Left lobe of liver (tissue), 2 donors: ENCODE data around the gene RNF152. TPM values are rescaled to one million over a fixed set of nuclear protein-coding genes. Genes with fewer than 3 reads are reported as not detected.
"Not testable (repeated sequence)": the region's sequence is repeated elsewhere in the genome, so short reads cannot be mapped to it uniquely, and the experiment has no call there.

Experiments
- ATAC-seq: fragments of 200-7000 bp; cut with Tn5 transposase; one replicate; pipeline ENCODE4 v1.9.1; 2020; ENCODE audit warnings: mild to moderate bottlenecking, moderate library complexity
- DNase-seq: peaks from one replicate; pipeline ENCODE4 v3.0.0-alpha.2; 2020; ENCODE audit warnings: low spot score
- total RNA-seq: library from RNA; stranded (reverse); gene quantifications from one replicate; pipeline ENCODE4 v1.2.1, GENCODE V29; 2021
- donor health status: DM: no; HTN: no; CAD: no; lungs with moderate emphysema.
- donor health status: DM: no; HTN: yes; CAD: no.

Gene RNF152
- total RNA-seq, 1 donor from 2014 or later, result 102 TPM

DNA sequence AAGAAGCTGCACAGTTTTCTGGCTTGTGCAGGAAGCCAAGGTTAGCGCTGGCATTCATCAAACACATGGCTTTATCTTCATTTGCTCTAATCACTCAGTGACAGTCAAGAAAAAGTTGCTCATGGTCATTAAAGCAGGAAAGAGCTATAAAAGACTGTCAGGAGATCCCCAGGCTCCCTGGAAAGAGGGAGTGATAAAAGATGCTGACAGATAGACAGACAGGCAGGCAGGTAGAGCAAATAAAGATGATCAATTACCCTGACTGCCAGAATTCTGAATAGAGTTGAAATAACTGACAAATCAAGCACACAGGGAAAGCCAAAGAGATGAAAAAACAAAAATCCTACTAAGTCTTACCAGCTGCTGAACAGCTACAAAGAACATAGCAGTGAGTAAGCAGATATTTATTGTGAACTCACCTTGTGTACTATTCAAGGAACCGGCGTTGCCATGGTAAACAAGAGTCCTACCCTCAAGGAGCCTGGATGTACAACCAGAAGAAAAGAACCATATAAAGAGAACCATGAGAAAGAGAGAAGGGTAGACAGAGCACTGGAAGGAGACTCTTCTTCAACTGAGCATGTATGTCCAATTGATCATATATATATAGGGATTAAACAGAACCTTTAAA, 68.0 kb downstream of the RNF152 start:
- ATAC-seq (no peak), DNase-seq (no peak)

- DNase-seq, result peak; percentile 62
- peak; percentile 68 for ATAC-seq
These were observed 69.2 kb downstream of the RNF152 start for GRCh38 chr18:61823595-61823994.

DNA sequence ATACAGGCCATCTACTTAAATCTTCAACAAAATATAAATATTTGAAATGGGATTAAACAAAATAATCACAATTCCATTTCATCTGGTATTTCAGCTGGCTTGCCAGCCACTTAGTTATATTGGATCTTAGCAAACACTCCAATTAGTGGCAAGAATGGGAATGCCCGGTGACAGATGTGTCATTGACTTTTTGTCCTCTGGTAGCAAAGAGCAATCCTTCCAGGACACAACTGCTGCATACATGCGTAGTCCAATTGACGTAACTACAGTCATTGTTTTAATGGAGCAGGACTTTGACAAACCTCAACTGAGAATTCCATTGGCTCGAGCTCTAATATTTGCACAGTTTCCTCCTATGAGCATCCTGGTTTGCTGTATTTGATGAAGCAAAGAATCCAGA, 69.9 kb downstream of the RNF152 start:
- DNase-seq (peak; percentile 72), ATAC-seq (peak; percentile 78)

- ATAC-seq, result no peak
These were observed 71.1 kb downstream of the RNF152 start for GRCh38 chr18:61821748-61822147.

DNA sequence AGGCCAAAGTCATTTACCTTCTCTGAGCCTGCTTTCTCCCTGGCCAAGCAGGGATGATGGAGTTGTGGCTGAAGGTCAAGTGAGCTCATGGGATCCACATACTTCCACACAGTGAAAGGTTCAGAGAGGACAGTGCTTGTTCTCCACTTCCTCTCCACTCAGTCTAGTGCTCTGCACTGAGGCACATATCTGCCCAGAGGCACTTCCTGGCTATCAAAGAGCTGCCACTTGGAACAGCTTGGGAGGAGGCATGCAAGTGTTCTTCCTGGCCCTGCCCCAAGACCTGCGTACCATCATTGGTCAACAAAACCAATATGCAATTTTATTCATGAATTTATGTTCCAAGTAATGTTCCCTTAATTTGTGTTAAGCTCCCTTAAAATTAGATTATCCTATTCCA, 71.9 kb downstream of the RNF152 start:
- ATAC-seq (peak; percentile 3), DNase-seq (no peak)

More at GRCh38 chr18:61821748-61822147, 71.1 kb downstream of the RNF152 start:
- DNase-seq, result no peak

DNA sequence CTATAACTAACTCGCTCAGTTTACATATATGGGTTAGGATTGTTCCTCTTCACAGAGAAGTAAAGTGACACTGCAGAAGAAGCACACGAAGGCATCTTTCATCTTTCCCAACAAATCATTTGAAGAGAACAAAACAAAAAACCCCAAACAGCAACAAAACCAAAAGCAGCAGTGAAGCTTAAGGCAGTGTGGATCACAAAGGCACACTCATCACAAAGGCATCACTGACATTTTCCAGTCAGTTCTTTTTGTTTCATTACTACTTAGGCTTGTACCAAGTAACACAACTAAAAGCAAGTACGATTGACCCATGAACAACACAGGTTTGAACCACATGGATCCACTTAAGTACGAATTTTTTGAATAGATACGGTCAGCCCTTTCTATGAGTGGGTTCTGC, 75.7 kb downstream of the RNF152 start:
- DNase-seq (no peak), ATAC-seq (no peak)

GRCh38 chr18:61815885-61816470, 76.8 kb downstream of the RNF152 start:
- ATAC-seq (peak; percentile 8), DNase-seq (no peak)

DNA sequence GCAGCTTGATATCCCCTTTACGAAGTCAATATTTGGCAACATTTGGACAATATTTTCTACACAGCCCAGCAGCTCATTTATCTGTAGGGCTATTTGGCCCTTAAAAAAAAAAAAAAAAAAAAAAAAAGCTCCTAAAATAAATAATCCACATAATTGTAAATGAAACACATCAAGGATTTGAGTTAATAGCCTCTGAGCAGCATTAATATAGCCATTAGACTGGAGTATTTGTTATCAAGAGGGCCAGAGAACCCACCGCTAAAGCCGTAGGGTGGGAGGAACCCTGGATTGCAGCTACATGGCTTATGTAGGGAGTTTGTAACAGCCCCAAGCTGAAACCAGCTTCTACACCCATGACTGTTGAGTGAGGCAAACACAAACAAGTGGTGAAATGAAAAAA, 84.5 kb downstream of the RNF152 start:
- ATAC-seq (peak; percentile 6), DNase-seq (no peak)

DNA sequence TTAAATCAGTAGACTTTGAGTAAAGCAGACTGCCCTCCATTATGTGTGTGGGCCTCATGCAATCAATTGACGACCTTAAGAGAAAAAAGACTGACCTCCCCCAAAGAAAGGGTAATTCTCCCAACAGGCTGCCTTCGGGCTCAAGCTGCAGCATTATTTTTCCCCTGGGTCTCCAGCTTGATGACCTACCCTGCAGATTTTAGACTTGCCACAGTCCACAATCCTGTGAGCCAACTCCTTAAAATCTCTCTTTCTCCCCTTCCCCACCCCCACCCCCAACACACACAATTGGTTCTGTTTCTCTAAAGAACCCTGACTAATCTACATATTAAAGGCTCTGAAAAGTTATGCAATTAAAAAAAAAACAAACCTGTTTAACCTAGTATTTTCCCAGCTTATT, 89.4 kb downstream of the RNF152 start:
- DNase-seq, result no peak

DNA sequence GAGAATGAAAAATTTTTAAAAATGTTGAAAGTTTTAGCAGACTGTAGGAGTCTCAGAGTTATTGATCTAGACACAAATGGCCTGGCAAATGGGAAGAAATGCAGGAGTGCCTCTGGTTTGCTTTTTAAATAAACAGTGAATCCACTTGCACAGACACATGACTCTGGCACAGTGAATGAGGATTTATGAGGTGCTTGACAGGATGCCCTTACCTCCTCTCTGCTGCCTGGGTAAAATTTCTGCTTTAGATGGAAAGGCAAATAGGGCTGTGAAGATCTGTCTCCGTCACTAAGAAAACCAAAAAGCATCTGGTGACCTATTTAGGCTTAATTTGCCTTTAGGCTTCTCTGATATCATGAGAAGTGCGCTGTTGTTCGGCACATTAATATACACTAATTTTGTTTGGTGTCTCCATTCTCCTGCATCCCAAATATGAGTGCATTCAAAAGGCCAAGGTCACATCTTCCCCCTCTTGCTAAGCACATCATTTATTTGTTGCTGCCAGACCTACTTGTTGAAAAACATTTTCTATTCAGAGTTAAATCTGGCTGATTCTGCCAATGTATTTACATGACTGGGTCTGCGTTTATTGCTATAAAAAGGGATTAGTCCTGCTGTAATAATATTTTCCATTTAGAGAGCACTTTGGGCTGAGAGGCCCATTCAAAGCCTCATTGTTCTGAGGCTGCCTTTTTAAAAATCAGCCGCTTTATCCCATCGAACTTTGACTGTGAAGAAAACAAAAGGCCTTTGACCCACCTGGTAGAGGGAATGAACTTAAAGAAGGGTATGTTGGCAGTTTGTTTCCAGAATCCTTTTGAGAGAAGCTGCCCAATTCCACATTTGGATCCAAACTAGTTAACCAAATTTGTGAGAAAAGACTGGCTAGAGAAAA, 94.9 kb downstream of the RNF152 start:
- ATAC-seq (no peak), DNase-seq (no peak)

More for the DNA sequence above, 89.4 kb downstream of the RNF152 start:
- ATAC-seq, result no peak

- ATAC-seq (peak; percentile 33), DNase-seq (no peak)
These were observed 101.8 kb downstream of the RNF152 start for GRCh38 chr18:61791031-61791430.

DNA sequence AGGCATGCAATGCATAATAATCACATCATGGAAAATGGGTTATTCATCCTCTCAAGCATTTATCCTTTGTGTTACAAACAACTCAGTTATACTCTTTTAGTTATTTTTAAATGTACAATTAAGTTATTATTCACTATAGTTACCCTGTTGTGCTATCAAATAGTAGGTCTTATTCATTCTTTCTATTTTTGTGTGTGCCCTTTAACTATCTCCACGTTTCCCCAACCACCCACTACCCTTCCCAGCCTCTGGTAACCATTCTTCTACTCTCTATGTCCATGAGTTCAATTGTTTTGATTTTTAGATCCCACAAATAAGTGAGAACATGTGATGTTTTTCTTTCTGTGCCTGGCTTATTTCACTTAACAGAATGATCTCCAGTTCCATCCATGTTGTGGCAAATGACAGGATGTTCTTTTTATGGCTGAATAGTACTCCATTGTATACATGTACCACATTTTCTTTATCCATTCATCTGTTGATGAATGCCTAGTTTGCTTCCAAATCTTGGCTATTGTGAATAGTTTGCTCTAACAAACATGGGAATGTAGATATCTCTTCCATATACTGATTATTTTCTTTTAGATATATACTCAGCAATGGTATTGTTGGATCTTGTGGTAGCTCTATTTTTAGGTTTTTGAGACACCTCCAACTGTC, 105.7 kb downstream of the RNF152 start:
- not testable (repeated sequence) for DNase-seq, ATAC-seq

- ATAC-seq (no peak), DNase-seq (no peak)
These were observed 107.2 kb downstream of the RNF152 start for GRCh38 chr18:61785588-61785987.

DNA sequence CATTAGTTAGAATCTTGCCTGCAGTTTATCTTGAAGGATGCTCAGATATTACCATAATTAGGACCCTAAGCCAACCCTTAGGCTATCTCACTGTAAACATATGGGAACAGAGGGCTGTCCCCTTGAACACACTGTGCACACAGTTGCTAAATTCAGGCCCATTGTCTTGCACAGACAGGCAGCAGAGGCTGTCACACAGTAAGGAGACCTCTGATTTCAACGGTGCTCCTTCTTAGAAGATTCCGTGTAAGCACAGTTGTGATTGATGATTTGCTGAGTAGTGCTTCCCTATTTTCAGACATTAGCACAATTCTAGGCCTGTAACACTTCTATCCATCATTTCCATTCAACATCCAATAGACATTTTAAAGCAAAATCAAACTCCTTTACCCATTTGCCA, 108.0 kb downstream of the RNF152 start:
- DNase-seq (no peak), ATAC-seq (peak; percentile 11)

GRCh38 chr18:61782545-61782944, 110.3 kb downstream of the RNF152 start:
- ATAC-seq, result no peak
- no peak for DNase-seq

- not testable (repeated sequence) for DNase-seq, ATAC-seq
These were observed 116.6 kb downstream of the RNF152 start for GRCh38 chr18:61776201-61776600.

DNA sequence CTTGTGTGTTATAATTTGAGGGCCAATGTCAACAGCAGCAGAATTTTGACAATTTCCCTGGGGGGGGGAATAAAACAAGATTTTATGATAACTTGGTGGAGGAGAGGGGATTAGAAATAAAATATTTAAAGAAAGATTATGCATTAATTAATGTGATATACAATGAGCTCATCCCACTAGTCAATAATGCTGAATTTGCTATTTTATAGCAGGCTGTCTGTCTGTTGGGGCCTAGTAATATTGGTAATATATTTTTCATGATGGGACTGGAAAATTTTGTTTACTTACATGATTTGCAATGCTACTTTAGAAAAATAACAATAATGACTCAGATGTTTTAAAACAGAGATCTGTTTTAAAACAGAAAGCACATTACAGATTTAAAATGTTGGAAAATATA, 118.0 kb downstream of the RNF152 start:
- ATAC-seq (no peak), DNase-seq (no peak)

- ATAC-seq, result no peak
- DNase-seq, result no peak
These were observed 120.4 kb downstream of the RNF152 start for GRCh38 chr18:61772293-61772848.

DNA sequence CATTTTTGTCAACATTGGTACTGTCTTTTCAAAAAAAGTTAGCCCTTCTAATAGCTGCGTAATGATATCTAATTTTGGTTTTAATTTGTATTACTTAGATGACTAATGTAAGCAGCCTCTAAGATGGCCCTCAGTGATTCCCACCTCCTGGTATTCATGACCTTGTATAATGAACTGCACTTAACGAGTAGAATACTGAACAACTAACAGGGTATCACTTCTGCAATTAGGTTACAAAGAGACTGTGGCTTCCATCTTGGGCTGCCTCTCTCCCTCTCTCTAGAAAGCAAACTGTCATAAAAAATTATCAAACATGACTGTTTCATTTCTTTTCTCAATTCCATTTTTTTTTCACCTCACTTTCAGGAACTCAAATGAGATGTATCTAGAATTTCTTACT, 120.9 kb downstream of the RNF152 start:
- DNase-seq, result no peak

DNA sequence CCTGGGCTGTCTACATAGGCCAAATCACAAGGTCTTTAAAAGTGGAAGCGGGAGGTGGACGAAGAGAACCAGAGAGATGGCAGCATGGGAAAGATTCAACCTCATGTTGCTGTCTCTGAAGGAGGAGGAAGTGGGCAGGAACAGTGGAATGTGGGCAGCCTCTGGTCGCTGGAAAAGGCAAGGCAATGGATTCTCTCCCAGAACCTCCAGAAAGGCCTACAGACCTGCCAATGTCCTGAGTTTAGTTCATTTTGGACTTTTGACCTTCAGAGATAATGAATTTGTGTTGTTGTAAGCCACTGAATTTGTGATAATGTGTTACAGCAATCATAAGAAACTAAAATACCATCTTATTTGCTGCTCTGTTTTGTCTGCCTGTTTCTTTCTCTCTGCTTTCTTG, 122.5 kb downstream of the RNF152 start:
- ATAC-seq (peak; percentile 85), DNase-seq (no peak)

More for the DNA sequence above, 120.9 kb downstream of the RNF152 start:
- ATAC-seq, result no peak
